IMR-90 (cell line): ENCODE results near the gene ZMAT5. TPM values are rescaled to one million over a fixed set of nuclear protein-coding genes. Genes with fewer than 3 reads are reported as not detected.

Experiments
- ATAC-seq: fragments of 200-7000 bp; cut with Tn5 transposase; 2 replicates; pipeline ENCODE4 v1.9.1; 2020; ENCODE audit warnings: low read depth, mild to moderate bottlenecking, moderate library complexity
- BruUV-seq: library from RNA; stranded (reverse); fragments of 400-500 nt; replicated peaks from 2 replicates; lab custom pipeline; 2021; lab: Mats Ljungman, UMichigan
- CTCF ChIA-PET: fragments of 300-600 bp; formaldehyde crosslinking; extraction: SDS; loops from one replicate; lab custom pipeline; 2021; ENCODE audit warnings: antibody characterized with exemption; lab: Yijun Ruan, JAX
- POLR2A ChIA-PET: fragments of 300-600 bp; sonication (Branson Sonifier 250); formaldehyde crosslinking; loops from one replicate; lab custom pipeline; 2022; ENCODE audit warnings: antibody characterized with exemption; ENCODE audit not compliant: unreplicated experiment; lab: Charles Lee
- DNase-seq: peaks from one replicate; pipeline ENCODE4 v3.0.0; 2013
- H2AFZ ChIP-seq: replicated peaks from 2 replicates; pipeline ENCODE3; 2013; ENCODE audit warnings: low read length, mild to moderate bottlenecking; ENCODE audit not compliant: poor library complexity
- H2AK5ac ChIP-seq: 2 replicates; pipeline ENCODE4 v1.6.1; 2013; ENCODE audit warnings: low read depth, low read length, inconsistent platforms
- H2AK9ac ChIP-seq: replicated peaks from 2 replicates; pipeline ENCODE3; 2013; ENCODE audit warnings: mild to moderate bottlenecking, low read depth, low read length, moderate library complexity; ENCODE audit not compliant: poor library complexity
- H2BK120ac ChIP-seq: 2 replicates; pipeline ENCODE4 v1.6.1; 2013; ENCODE audit warnings: low read depth, low read length, inconsistent platforms
- H2BK15ac ChIP-seq: 3 replicates; pipeline ENCODE4 v1.6.1; 2013; ENCODE audit warnings: low read depth, low read length, inconsistent platforms
- H2BK20ac ChIP-seq: 2 replicates; pipeline ENCODE4 v1.6.1; 2013; ENCODE audit warnings: low read depth, mild to moderate bottlenecking, inconsistent platforms, low read length, moderate library complexity
- H2BK5ac ChIP-seq: 2 replicates; pipeline ENCODE4 v1.6.1; 2013; ENCODE audit warnings: mild to moderate bottlenecking, low read depth, low read length, inconsistent platforms; ENCODE audit not compliant: poor library complexity, severe bottlenecking
- H3K14ac ChIP-seq: replicated peaks from 2 replicates; pipeline ENCODE4 v1.6.1; 2013; ENCODE audit warnings: low read depth, low read length, inconsistent platforms
- H3K18ac ChIP-seq: 2 replicates; pipeline ENCODE4 v1.6.1; 2013; ENCODE audit warnings: low read depth, low read length, control low read depth
- H3K23ac ChIP-seq: 2 replicates; pipeline ENCODE4 v1.6.1; 2013; ENCODE audit warnings: low read depth, low read length, inconsistent platforms
- H3K27ac ChIP-seq: 2 replicates; pipeline ENCODE4 v1.5.1; 2013; ENCODE audit warnings: mild to moderate bottlenecking, control low read depth, low read length; ENCODE audit not compliant: insufficient read depth
- H3K27me3 ChIP-seq: 2 replicates; pipeline ENCODE4 v1.6.1; 2013; ENCODE audit warnings: low read length; ENCODE audit not compliant: control insufficient read depth, insufficient read depth
- H3K36me3 ChIP-seq: 2 replicates; pipeline ENCODE4 v1.6.1; 2013; ENCODE audit warnings: low read length, mixed read lengths; ENCODE audit not compliant: control insufficient read depth, insufficient read depth
- H3K4ac ChIP-seq: 2 replicates; pipeline ENCODE4 v1.6.1; 2013; ENCODE audit warnings: low read depth, low read length, inconsistent platforms
- H3K4me1 ChIP-seq: 2 replicates; pipeline ENCODE4 v1.6.1; 2013; ENCODE audit warnings: low read length, mixed read lengths; ENCODE audit not compliant: control insufficient read depth, insufficient read depth
- H3K4me2 ChIP-seq: 2 replicates; pipeline ENCODE4 v1.6.1; 2013; ENCODE audit warnings: low read depth, mild to moderate bottlenecking, control low read depth, low read length, moderate library complexity
- H3K4me3 ChIP-seq: 2 replicates; pipeline ENCODE4 v1.5.1; 2013; ENCODE audit warnings: low read depth, mild to moderate bottlenecking, control low read depth, low read length, moderate library complexity; ENCODE audit not compliant: insufficient read depth
- H3K56ac ChIP-seq: 2 replicates; pipeline ENCODE4 v1.6.1; 2013; ENCODE audit warnings: low read length, inconsistent platforms; ENCODE audit not compliant: insufficient read depth; ENCODE audit errors: extremely low read depth
- H3K79me1 ChIP-seq, 2 experiments: 2 replicates each; pipeline ENCODE4 v1.6.1; 2013; ENCODE audit warnings: low read length in 2 of 2, inconsistent platforms in 1 of 2, low read depth in 1 of 2
- H3K9ac ChIP-seq: 2 replicates; pipeline ENCODE4 v1.6.1; 2013; ENCODE audit warnings: low read depth, low read length, control low read depth
- H3K9me1 ChIP-seq: 2 replicates; pipeline ENCODE4 v1.6.1; 2013; ENCODE audit warnings: low read length, inconsistent platforms; ENCODE audit not compliant: insufficient read depth
- H3K9me3 ChIP-seq: 2 replicates; pipeline ENCODE4 v1.6.1; 2013; ENCODE audit warnings: low read length; ENCODE audit not compliant: control insufficient read depth, insufficient read depth
- H4K20me1 ChIP-seq: 2 replicates; pipeline ENCODE4 v1.6.1; 2013; ENCODE audit warnings: low read length, inconsistent platforms; ENCODE audit not compliant: insufficient read depth
- H4K5ac ChIP-seq: 2 replicates; pipeline ENCODE4 v1.6.1; 2013; ENCODE audit warnings: mild to moderate bottlenecking, low read depth, low read length, control low read depth
- H4K8ac ChIP-seq, 2 experiments: 2 replicates each; pipeline ENCODE4 v1.6.1; 2013; ENCODE audit warnings: low read depth in 2 of 2, low read length in 2 of 2, control low read depth in 1 of 2, inconsistent platforms in 1 of 2
- H4K91ac ChIP-seq: 2 replicates; pipeline ENCODE4 v1.6.1; 2013; ENCODE audit warnings: low read depth, low read length, inconsistent platforms; ENCODE audit not compliant: insufficient read depth
- CEBPB ChIP-seq: IDR thresholded peaks from 2 replicates; pipeline ENCODE4 v1.6.1; 2012; ENCODE audit warnings: low read depth, low read length, improper control_type of control experiment
- CTCF ChIP-seq: conservative IDR thresholded peaks from 2 replicates; pipeline ENCODE4 v1.5.1; 2012; ENCODE audit warnings: mild to moderate bottlenecking, low read depth, low read length, improper control_type of control experiment
- MXI1 ChIP-seq: IDR thresholded peaks from 2 replicates; pipeline ENCODE4 v1.6.1; 2012; ENCODE audit warnings: low read depth, mild to moderate bottlenecking, low read length, moderate library complexity, borderline replicate concordance
- NFE2L2 ChIP-seq: fragments of 150-350 bp; IDR thresholded peaks from 2 replicates; pipeline ENCODE4 v1.6.1; 2016; ENCODE audit warnings: low read depth, mild to moderate bottlenecking, low read length
- RAD21 ChIP-seq: IDR thresholded peaks from 2 replicates; pipeline ENCODE4 v1.6.1; 2012; ENCODE audit warnings: low read length, improper control_type of control experiment
- SMC3 ChIP-seq: fragments of 150-350 bp; IDR thresholded peaks from 2 replicates; pipeline ENCODE4 v1.6.1; 2016; ENCODE audit warnings: low read depth, mild to moderate bottlenecking, antibody characterized with exemption, low read length, moderate library complexity
- USF2 ChIP-seq: fragments of 150-350 bp; IDR thresholded peaks from 2 replicates; pipeline ENCODE4 v1.6.1; 2017; ENCODE audit warnings: mild to moderate bottlenecking, antibody characterized with exemption, low read length, low read depth
- WGBS, 2 experiments: methylation state at CpG; one replicate each; pipeline versions ENCODE4 v1.1.5 to v1.1.7; 2013; ENCODE audit warnings: missing lambda C conversion rate in 2 of 2; ENCODE audit not compliant: insufficient read length in 1 of 2; ENCODE audit errors: extremely low coverage in 2 of 2; 5-methylcytosine and 5-hydroxymethylcytosine counted together
- dilution Hi-C: fragments of 300-500 bp; cut with HindIII; formaldehyde crosslinking; loops from one replicate; pipeline ENCODE4 v1.14.3; 2018; ENCODE audit warnings: low sequenced_read_pairs; ENCODE audit not compliant: unreplicated experiment
- in situ Hi-C: fragments of 300-500 bp; cut with MboI; formaldehyde crosslinking; loops from 3 replicates; pipeline ENCODE4 v1.14.3; 2019; ENCODE audit warnings: low sequenced_read_pairs, inconsistent platforms, mixed read lengths
- intact Hi-C: fragments of 100-400 bp; cut with micrococcal nuclease; formaldehyde crosslinking; loops from 2 replicates; pipeline ENCODE4 v1.10.0; 2022
- polyA plus RNA-seq, 3 experiments: library from polyadenylated mRNA; depleted of rRNA; stranded (reverse); fragments of >200 nt; gene quantifications; 2 replicates each; pipeline ENCODE4 v1.2.3, GENCODE V29; 2012; ENCODE audit warnings: low replicate concordance in 1 of 3
- total RNA-seq: library from RNA; depleted of rRNA; stranded (reverse); fragments of >200 nt; gene quantifications from 2 replicates; pipeline ENCODE4 v1.2.3, GENCODE V29; 2012

The ZMAT5 gene
- total and polyA plus RNA-seq, 2 of the 4 experiments (the other 2 are of a cell fraction) = 21.7 to 31.8 TPM

GRCh38 chr22:29813563-29813962 is 46.8 kb upstream of the ZMAT5 start:
- dilution Hi-C loops (no loop called here), intact Hi-C loops (no loop called here), in situ Hi-C loops (no loop called here)
- Histone ChIP-seq H3K79me1 (no peaks in the 10 kb centered on the region; a peak in 1 of 4 replicates), H3K4ac (no peak overlapping the region), H4K8ac (no peak overlapping the region), H3K4me3 (no peak overlapping the region), H2BK20ac (no peak overlapping the region), H3K14ac (no peak overlapping the region), H2AK5ac (no peak overlapping the region), H3K4me1 (peaks cover 1% of the 10 kb centered on the region; the same call in 1 of the 2 replicates), H2BK5ac (no peak overlapping the region), H4K5ac (no peak overlapping the region), H4K91ac (no peak overlapping the region), H2BK120ac (no peak overlapping the region), H2AK9ac (no peak overlapping the region), H3K27me3 (no peaks in the 10 kb centered on the region), H2AFZ (no peak overlapping the region), H3K9me3 (no peaks in the 10 kb centered on the region), H3K56ac (no peak overlapping the region), H3K18ac (no peak overlapping the region), H3K4me2 (no peak overlapping the region), H3K9ac (no peak overlapping the region), H3K23ac (no peak overlapping the region), H3K9me1 (no peaks in the 10 kb centered on the region), H3K36me3 (peaks cover 50% of the 10 kb centered on the region), H2BK15ac (no peak overlapping the region), H4K20me1 (no peaks in the 10 kb centered on the region), H3K27ac (no peak overlapping the region)
- no peak for TF ChIP-seq USF2
- TF ChIP-seq MXI1 = no peak
- TF ChIP-seq NFE2L2 = no peak
- no peak for TF ChIP-seq SMC3
- no peak for TF ChIP-seq CEBPB
- TF ChIP-seq RAD21 = no peak
- TF ChIP-seq CTCF = 0 out of 2 replicates have a peak, but pooled peaks have one; percentile 1
- ATAC-seq = peak; percentile 59; the same call in 1 of the 2 replicates
- BruUV-seq = no TSS peak
- DNase-seq = no peak
- 80% methylated on average over 1 of the region's 3 CpGs; no CpG with 5 or more reads in 1 of the 2 experiments for WGBS, 2 experiments
- POLR2A ChIA-PET = interaction anchor here (0.6 kb wide), 1 partner anchor 20 kb away, joined by 11 read pairs; no protein-coding TSS in a partner anchor
- CTCF ChIA-PET = no interaction called here
